GM23338 (cell line): ENCODE results near the gene MTHFR. TPM values are rescaled to one million over a fixed set of nuclear protein-coding genes. Genes with fewer than 3 reads are reported as not detected.

Experiments
- ATAC-seq: fragments of 200-7000 bp; cut with Tn5 transposase; 3 replicates; pipeline ENCODE4 v1.9.1; 2020
- DNase-seq: peaks from one replicate; pipeline ENCODE4 v3.0.0-alpha.2; 2015; ENCODE audit warnings: low spot score
- H2AFZ ChIP-seq: fragments of 200-600 bp; sonication (generic); 2 replicates; pipeline ENCODE4 v1.8.0; 2016; ENCODE audit warnings: antibody characterized with exemption, mild to moderate bottlenecking, moderate library complexity
- H3F3A ChIP-seq: fragments of 200-600 bp; sonication (generic); replicated peaks from 2 replicates; pipeline ENCODE4 v1.8.0; 2017; ENCODE audit warnings: antibody characterized with exemption, mixed run types, low read depth
- H3K27ac ChIP-seq: fragments of 200-600 bp; sonication (generic); 2 replicates; pipeline ENCODE4 v1.6.1; 2016; ENCODE audit warnings: low read depth
- H3K27me3 ChIP-seq: fragments of 200-600 bp; sonication (generic); 2 replicates; pipeline ENCODE4 v1.8.0; 2016; ENCODE audit warnings: mild to moderate bottlenecking, mixed run types, moderate library complexity; ENCODE audit not compliant: insufficient read depth
- H3K36me3 ChIP-seq: fragments of 200-600 bp; sonication (generic); 2 replicates; pipeline ENCODE4 v1.8.0; 2016; ENCODE audit warnings: mild to moderate bottlenecking; ENCODE audit not compliant: insufficient read depth
- H3K4me1 ChIP-seq: fragments of 200-600 bp; sonication (generic); 2 replicates; pipeline ENCODE4 v1.8.0; 2016; ENCODE audit warnings: mild to moderate bottlenecking, moderate library complexity; ENCODE audit not compliant: insufficient read depth
- H3K4me2 ChIP-seq: fragments of 200-600 bp; sonication (generic); 2 replicates; pipeline ENCODE4 v1.7.1; 2017; ENCODE audit warnings: mixed run types
- H3K4me3 ChIP-seq: fragments of 200-600 bp; sonication (generic); 2 replicates; pipeline ENCODE4 v1.6.1; 2016; ENCODE audit warnings: mixed run types
- H3K79me2 ChIP-seq: fragments of 200-600 bp; sonication (generic); replicated peaks from 2 replicates; pipeline ENCODE4 v1.8.0; 2017; ENCODE audit warnings: mild to moderate bottlenecking; ENCODE audit not compliant: insufficient read depth
- H3K9me2 ChIP-seq: fragments of 200-600 bp; sonication (generic); 2 replicates; pipeline ENCODE4 v1.8.0; 2017; ENCODE audit not compliant: insufficient read depth
- H4K20me1 ChIP-seq: fragments of 200-600 bp; sonication (generic); replicated peaks from 2 replicates; pipeline ENCODE4 v1.8.0; 2017; ENCODE audit warnings: mild to moderate bottlenecking; ENCODE audit not compliant: insufficient read depth
- H3K27ac Mint-ChIP-seq: 2 replicates; pipeline ENCODE4 v1.8.0; 2020; ENCODE audit warnings: inconsistent platforms, mild to moderate bottlenecking, moderate library complexity, mixed read lengths
- H3K27me3 Mint-ChIP-seq: 3 replicates; pipeline ENCODE4 v1.8.0; 2022; ENCODE audit warnings: low read depth, mild to moderate bottlenecking, moderate library complexity, mixed read lengths, inconsistent platforms; ENCODE audit not compliant: insufficient read depth, poor library complexity
- H3K36me3 Mint-ChIP-seq: 3 replicates; pipeline ENCODE4 v1.8.0; 2021; ENCODE audit warnings: low read depth, mild to moderate bottlenecking, inconsistent platforms, moderate library complexity, mixed read lengths
- H3K4me1 Mint-ChIP-seq: 3 replicates; pipeline ENCODE4 v1.8.0; 2020; ENCODE audit warnings: mild to moderate bottlenecking, inconsistent platforms, mixed read lengths
- H3K4me3 Mint-ChIP-seq: 3 replicates; pipeline ENCODE4 v1.8.0; 2021; ENCODE audit warnings: moderate library complexity, mild to moderate bottlenecking, inconsistent platforms, mixed read lengths
- H3K9me3 Mint-ChIP-seq: 3 replicates; pipeline ENCODE4 v1.8.0; 2020; ENCODE audit warnings: moderate library complexity, mild to moderate bottlenecking, inconsistent platforms, mixed read lengths
- CREB1 ChIP-seq: fragments of 250-450 bp; sonication (Bioruptor Pico); IDR thresholded peaks from 2 replicates; pipeline ENCODE4 v1.5.0; 2020; ENCODE audit warnings: low read depth, mild to moderate bottlenecking, moderate library complexity
- EZH2 ChIP-seq: fragments of 200-600 bp; sonication (generic); IDR thresholded peaks from one replicate; pipeline ENCODE4 v1.8.0; 2017; ENCODE audit warnings: antibody characterized with exemption, mild to moderate bottlenecking, low read depth; ENCODE audit not compliant: unreplicated experiment
- EZH2phosphoT487 ChIP-seq: fragments of 200-600 bp; sonication (generic); IDR thresholded peaks from one replicate; pipeline ENCODE4 v1.8.1; 2018; ENCODE audit warnings: antibody characterized with exemption; ENCODE audit not compliant: unreplicated experiment
- JUNB ChIP-seq: IDR thresholded peaks from one replicate; pipeline ENCODE4 v1.6.1; 2016; ENCODE audit warnings: antibody characterized with exemption; ENCODE audit not compliant: unreplicated experiment
- NANOG ChIP-seq: IDR thresholded peaks from 2 replicates; pipeline ENCODE4 v1.6.1; 2016; ENCODE audit warnings: antibody characterized with exemption, borderline replicate concordance
- POLR2AphosphoS5 ChIP-seq: IDR thresholded peaks from 2 replicates; pipeline ENCODE4 v1.6.1; 2016; ENCODE audit warnings: antibody characterized with exemption, low read depth
- STAT1 ChIP-seq: IDR thresholded peaks from one replicate; pipeline ENCODE4 v1.6.1; 2016; ENCODE audit warnings: antibody characterized with exemption; ENCODE audit not compliant: unreplicated experiment
- ZNF114 ChIP-seq: fragments of 250-450 bp; sonication (Bioruptor Pico); IDR thresholded peaks from 2 replicates; pipeline ENCODE4 v1.5.0; 2020; ENCODE audit warnings: mild to moderate bottlenecking, moderate library complexity
- ZNF331 ChIP-seq: fragments of 250-450 bp; sonication (Bioruptor Pico); IDR thresholded peaks from 2 replicates; pipeline ENCODE4 v1.5.0; 2020; ENCODE audit warnings: low read depth, mild to moderate bottlenecking, moderate library complexity
- polyA plus RNA-seq: library from polyadenylated mRNA; unstranded; fragments of >200 nt; fragmentation: Nextera tagmentation; extraction: Ambion mirVana; gene quantifications from 2 replicates; pipeline ENCODE4 v1.2.1, GENCODE V29; 2016
- total RNA-seq: library from RNA; depleted of rRNA; stranded (reverse); fragments of >200 nt; shearing (Covaris generic); gene quantifications from 2 replicates; pipeline ENCODE4 v1.2.3, GENCODE V29; 2014
- TF ChIP-seq, protein P1 (sequence below): fragments of 250-450 bp; sonication (Bioruptor Pico); IDR thresholded peaks from 2 replicates; pipeline ENCODE4 v1.5.0; 2020; ENCODE audit warnings: mild to moderate bottlenecking, moderate library complexity
- TF ChIP-seq, protein P2 (sequence below), 2 experiments: fragments of 200-600 bp in 1 of 2; sonication (generic) in 1 of 2; conservative IDR thresholded peaks; 2 replicates each; pipeline versions ENCODE4 v1.5.1 to v1.6.1; 2016 to 2017; ENCODE audit warnings: antibody characterized with exemption in 2 of 2, low read depth in 2 of 2, mild to moderate bottlenecking in 2 of 2, moderate library complexity in 1 of 2
- TF ChIP-seq, protein P3 (sequence below): IDR thresholded peaks from one replicate; pipeline ENCODE4 v1.6.1; 2018; ENCODE audit warnings: antibody characterized with exemption; ENCODE audit not compliant: unreplicated experiment
- TF ChIP-seq, protein P4 (sequence below): IDR thresholded peaks from 2 replicates; pipeline ENCODE4 v1.6.1; 2016; ENCODE audit warnings: antibody characterized with exemption

Gene MTHFR
- total and polyA plus RNA-seq, 2 experiments from 2014 or later: 6.9 to 21.6 TPM

DNA sequence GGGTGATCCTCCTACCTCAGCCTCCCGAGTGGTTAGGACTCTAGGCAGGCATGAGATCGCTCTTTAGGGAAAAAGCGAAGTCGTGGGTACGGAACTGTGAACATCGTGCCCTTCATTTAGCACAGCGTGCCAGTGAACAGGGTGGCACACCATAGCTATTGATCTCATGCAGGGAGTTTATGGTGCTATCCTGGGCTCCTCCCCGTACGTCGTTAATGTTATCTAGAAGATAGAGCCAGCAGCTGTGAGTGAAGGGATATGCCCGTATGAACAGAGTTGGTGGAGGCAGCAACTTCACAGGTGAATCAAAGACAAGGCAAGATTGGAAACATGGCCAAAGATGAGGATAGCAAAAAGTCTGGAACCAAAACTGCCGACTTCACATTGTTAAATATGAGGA, 11.4 kb upstream of the MTHFR start:
- Histone ChIP-seq H3K9me2 (no peaks in the 10 kb centered on the region), H3K4me2 (no peak overlapping the region), H3K36me3 (peaks cover 38% of the 10 kb centered on the region), H3F3A (0 out of 2 replicates have a peak, but pooled peaks cover 6% of the 10 kb centered on the region), H3K27ac (no peak overlapping the region), H3K27me3 (no peaks in the 10 kb centered on the region), H4K20me1 (peaks cover 23% of the 10 kb centered on the region), H2AFZ (no peak overlapping the region), H3K4me1 (no peaks in the 10 kb centered on the region), H3K79me2 (peaks cover 33% of the 10 kb centered on the region), H3K4me3 (no peak overlapping the region)
- Mint-ChIP-seq H3K9me3 (no peaks in the 10 kb centered on the region), H3K27me3 (no peaks in the 10 kb centered on the region), H3K27ac (no peak overlapping the region), H3K36me3 (peaks cover 50% of the 10 kb centered on the region), H3K4me3 (no peak overlapping the region), H3K4me1 (no peaks in the 10 kb centered on the region)
- DNase-seq (no peak), ATAC-seq (no peak)
- TF ChIP-seq NANOG: no peak
- no peak for TF ChIP-seq EZH2phosphoT487
- TF ChIP-seq POLR2AphosphoS5: no peak
- TF ChIP-seq, protein P1, sequence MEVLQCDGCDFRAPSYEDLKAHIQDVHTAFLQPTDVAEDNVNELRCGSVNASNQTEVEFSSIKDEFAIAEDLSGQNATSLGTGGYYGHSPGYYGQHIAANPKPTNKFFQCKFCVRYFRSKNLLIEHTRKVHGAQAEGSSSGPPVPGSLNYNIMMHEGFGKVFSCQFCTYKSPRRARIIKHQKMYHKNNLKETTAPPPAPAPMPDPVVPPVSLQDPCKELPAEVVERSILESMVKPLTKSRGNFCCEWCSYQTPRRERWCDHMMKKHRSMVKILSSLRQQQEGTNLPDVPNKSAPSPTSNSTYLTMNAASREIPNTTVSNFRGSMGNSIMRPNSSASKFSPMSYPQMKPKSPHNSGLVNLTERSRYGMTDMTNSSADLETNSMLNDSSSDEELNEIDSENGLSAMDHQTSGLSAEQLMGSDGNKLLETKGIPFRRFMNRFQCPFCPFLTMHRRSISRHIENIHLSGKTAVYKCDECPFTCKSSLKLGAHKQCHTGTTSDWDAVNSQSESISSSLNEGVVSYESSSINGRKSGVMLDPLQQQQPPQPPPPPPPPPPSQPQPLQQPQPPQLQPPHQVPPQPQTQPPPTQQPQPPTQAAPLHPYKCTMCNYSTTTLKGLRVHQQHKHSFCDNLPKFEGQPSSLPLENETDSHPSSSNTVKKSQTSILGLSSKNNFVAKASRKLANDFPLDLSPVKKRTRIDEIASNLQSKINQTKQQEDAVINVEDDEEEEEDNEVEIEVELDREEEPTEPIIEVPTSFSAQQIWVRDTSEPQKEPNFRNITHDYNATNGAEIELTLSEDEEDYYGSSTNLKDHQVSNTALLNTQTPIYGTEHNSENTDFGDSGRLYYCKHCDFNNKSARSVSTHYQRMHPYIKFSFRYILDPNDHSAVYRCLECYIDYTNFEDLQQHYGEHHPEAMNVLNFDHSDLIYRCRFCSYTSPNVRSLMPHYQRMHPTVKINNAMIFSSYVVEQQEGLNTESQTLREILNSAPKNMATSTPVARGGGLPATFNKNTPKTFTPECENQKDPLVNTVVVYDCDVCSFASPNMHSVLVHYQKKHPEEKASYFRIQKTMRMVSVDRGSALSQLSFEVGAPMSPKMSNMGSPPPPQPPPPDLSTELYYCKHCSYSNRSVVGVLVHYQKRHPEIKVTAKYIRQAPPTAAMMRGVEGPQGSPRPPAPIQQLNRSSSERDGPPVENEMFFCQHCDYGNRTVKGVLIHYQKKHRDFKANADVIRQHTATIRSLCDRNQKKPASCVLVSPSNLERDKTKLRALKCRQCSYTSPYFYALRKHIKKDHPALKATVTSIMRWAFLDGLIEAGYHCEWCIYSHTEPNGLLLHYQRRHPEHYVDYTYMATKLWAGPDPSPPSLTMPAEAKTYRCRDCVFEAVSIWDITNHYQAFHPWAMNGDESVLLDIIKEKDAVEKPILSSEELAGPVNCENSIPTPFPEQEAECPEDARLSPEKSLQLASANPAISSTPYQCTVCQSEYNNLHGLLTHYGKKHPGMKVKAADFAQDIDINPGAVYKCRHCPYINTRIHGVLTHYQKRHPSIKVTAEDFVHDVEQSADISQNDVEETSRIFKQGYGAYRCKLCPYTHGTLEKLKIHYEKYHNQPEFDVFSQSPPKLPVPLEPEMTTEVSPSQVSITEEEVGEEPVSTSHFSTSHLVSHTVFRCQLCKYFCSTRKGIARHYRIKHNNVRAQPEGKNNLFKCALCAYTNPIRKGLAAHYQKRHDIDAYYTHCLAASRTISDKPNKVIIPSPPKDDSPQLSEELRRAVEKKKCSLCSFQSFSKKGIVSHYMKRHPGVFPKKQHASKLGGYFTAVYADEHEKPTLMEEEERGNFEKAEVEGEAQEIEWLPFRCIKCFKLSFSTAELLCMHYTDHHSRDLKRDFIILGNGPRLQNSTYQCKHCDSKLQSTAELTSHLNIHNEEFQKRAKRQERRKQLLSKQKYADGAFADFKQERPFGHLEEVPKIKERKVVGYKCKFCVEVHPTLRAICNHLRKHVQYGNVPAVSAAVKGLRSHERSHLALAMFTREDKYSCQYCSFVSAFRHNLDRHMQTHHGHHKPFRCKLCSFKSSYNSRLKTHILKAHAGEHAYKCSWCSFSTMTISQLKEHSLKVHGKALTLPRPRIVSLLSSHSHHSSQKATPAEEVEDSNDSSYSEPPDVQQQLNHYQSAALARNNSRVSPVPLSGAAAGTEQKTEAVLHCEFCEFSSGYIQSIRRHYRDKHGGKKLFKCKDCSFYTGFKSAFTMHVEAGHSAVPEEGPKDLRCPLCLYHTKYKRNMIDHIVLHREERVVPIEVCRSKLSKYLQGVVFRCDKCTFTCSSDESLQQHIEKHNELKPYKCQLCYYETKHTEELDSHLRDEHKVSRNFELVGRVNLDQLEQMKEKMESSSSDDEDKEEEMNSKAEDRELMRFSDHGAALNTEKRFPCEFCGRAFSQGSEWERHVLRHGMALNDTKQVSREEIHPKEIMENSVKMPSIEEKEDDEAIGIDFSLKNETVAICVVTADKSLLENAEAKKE (CRISPR knock-in tag): no peak
- no peak for TF ChIP-seq STAT1
- TF ChIP-seq, protein P2, sequence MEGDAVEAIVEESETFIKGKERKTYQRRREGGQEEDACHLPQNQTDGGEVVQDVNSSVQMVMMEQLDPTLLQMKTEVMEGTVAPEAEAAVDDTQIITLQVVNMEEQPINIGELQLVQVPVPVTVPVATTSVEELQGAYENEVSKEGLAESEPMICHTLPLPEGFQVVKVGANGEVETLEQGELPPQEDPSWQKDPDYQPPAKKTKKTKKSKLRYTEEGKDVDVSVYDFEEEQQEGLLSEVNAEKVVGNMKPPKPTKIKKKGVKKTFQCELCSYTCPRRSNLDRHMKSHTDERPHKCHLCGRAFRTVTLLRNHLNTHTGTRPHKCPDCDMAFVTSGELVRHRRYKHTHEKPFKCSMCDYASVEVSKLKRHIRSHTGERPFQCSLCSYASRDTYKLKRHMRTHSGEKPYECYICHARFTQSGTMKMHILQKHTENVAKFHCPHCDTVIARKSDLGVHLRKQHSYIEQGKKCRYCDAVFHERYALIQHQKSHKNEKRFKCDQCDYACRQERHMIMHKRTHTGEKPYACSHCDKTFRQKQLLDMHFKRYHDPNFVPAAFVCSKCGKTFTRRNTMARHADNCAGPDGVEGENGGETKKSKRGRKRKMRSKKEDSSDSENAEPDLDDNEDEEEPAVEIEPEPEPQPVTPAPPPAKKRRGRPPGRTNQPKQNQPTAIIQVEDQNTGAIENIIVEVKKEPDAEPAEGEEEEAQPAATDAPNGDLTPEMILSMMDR (conservative IDR thresholded peaks at IDR 0.05; ENCODE audit: low read depth in 2 of 2): no peak
- TF ChIP-seq, protein P3, sequence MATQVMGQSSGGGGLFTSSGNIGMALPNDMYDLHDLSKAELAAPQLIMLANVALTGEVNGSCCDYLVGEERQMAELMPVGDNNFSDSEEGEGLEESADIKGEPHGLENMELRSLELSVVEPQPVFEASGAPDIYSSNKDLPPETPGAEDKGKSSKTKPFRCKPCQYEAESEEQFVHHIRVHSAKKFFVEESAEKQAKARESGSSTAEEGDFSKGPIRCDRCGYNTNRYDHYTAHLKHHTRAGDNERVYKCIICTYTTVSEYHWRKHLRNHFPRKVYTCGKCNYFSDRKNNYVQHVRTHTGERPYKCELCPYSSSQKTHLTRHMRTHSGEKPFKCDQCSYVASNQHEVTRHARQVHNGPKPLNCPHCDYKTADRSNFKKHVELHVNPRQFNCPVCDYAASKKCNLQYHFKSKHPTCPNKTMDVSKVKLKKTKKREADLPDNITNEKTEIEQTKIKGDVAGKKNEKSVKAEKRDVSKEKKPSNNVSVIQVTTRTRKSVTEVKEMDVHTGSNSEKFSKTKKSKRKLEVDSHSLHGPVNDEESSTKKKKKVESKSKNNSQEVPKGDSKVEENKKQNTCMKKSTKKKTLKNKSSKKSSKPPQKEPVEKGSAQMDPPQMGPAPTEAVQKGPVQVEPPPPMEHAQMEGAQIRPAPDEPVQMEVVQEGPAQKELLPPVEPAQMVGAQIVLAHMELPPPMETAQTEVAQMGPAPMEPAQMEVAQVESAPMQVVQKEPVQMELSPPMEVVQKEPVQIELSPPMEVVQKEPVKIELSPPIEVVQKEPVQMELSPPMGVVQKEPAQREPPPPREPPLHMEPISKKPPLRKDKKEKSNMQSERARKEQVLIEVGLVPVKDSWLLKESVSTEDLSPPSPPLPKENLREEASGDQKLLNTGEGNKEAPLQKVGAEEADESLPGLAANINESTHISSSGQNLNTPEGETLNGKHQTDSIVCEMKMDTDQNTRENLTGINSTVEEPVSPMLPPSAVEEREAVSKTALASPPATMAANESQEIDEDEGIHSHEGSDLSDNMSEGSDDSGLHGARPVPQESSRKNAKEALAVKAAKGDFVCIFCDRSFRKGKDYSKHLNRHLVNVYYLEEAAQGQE: no peak
- no peak for TF ChIP-seq JUNB
- no peak for TF ChIP-seq EZH2
- TF ChIP-seq, protein P4, sequence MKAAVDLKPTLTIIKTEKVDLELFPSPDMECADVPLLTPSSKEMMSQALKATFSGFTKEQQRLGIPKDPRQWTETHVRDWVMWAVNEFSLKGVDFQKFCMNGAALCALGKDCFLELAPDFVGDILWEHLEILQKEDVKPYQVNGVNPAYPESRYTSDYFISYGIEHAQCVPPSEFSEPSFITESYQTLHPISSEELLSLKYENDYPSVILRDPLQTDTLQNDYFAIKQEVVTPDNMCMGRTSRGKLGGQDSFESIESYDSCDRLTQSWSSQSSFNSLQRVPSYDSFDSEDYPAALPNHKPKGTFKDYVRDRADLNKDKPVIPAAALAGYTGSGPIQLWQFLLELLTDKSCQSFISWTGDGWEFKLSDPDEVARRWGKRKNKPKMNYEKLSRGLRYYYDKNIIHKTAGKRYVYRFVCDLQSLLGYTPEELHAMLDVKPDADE: no peak
- TF ChIP-seq ZNF331 (CRISPR knock-in tag): no peak
- TF ChIP-seq ZNF114 (CRISPR knock-in tag): no peak
- no peak for TF ChIP-seq CREB1 (CRISPR knock-in tag)
